Measurements from ENCODE around the gene AGPAT1. TPM values are rescaled to one million over a fixed set of nuclear protein-coding genes. Genes with fewer than 3 reads are reported as not detected.
A peak's percentile ranks its signal among the peaks of the same experiment; 100 is the strongest.

AGPAT1 gene
- total and polyA plus RNA-seq, 7 experiments from 2014 or later: 19.3 to 46.1 (median 29.7) TPM

DNA sequence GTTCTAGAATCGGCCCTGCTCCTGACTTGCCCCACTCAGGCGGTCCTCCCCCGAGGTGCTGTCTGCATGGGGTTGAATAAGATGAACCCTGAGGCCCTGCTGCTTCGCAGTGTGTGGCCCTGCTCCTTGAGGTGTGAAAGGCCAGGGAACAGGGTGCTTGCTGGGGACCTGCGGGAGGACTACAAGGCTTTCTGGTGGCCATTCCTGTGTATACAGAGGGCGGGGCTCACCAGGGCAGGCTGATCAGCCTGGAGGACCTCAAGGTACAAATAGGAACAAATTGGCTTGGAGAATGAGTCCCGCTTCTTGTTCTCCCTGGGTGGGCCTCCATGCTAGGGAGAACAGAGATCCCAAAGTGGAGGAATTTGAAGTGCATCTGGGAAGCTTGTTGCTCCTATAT lies 42.3 kb upstream of the AGPAT1 start:
- Mint-ChIP-seq H3K27me3 (peaks cover 0 to 8% (median 3%) of the 10 kb centered on the region in 5 donors), H3K27ac (no peak overlapping the region), H3K36me3 (no peaks in the 10 kb centered on the region), H3K9me3 (no peaks in the 10 kb centered on the region), H3K4me1 (peaks cover 5 to 19% (median 13%) of the 10 kb centered on the region in 7 donors), H3K4me3 (no peak overlapping the region)
- DNase-seq (no peak), ATAC-seq (no peak)
- CTCF ChIA-PET: no interaction called here
- Histone ChIP-seq H3K36me3 (ENCODE audit: control insufficient read depth in 2 of 3, insufficient read depth in 3 of 3, low read length in 3 of 3) (no peaks in the 10 kb centered on the region), H3K27me3 (ENCODE audit: control insufficient read depth in 2 of 2, insufficient read depth in 2 of 2, low read length in 2 of 2) (no peaks in the 10 kb centered on the region), H3K4me3 (ENCODE audit: low read length) (no peak overlapping the region), H3K9me3 (ENCODE audit: control insufficient read depth in 2 of 3, low read length in 3 of 3) (no peaks in the 10 kb centered on the region), H3K4me1 (ENCODE audit: control insufficient read depth in 2 of 2, insufficient read depth in 2 of 2, low read length in 2 of 2) (peaks cover 0 to 17% of the 10 kb centered on the region in 2 donors), H3K27ac (ENCODE audit: low read depth, low read length) (no peak overlapping the region)
- intact Hi-C loops (cut with micrococcal nuclease): no loop called here
- POLR2A ChIA-PET: interaction anchor here (0.7 kb wide), 1 partner anchor 630 kb away, joined by 3 read pairs; no protein-coding TSS in a partner anchor

GRCh38 chr6:32216998-32217397 lies 41.1 kb upstream of the AGPAT1 start:
- peaks cover 0 to 8% (median 3%) of the 10 kb centered on the region in 5 donors for H3K27me3 Mint-ChIP-seq
- ChIA-PET POLR2A (no interaction called here), CTCF (no interaction called here)
- Histone ChIP-seq H3K27me3 (ENCODE audit: control insufficient read depth in 2 of 2, insufficient read depth in 2 of 2, low read length in 2 of 2) (no peaks in the 10 kb centered on the region), H3K4me3 (ENCODE audit: low read length) (no peak overlapping the region), H3K4me1 (ENCODE audit: control insufficient read depth in 2 of 2, insufficient read depth in 2 of 2, low read length in 2 of 2) (peaks cover 0 to 7% of the 10 kb centered on the region in 2 donors), H3K27ac (ENCODE audit: low read depth, low read length) (no peak overlapping the region), H3K9me3 (ENCODE audit: control insufficient read depth in 2 of 3, low read length in 3 of 3) (no peaks in the 10 kb centered on the region), H3K36me3 (ENCODE audit: control insufficient read depth in 2 of 3, insufficient read depth in 3 of 3, low read length in 3 of 3) (no peaks in the 10 kb centered on the region)
- DNase-seq (no peak), ATAC-seq (no peak)
- no peaks in the 10 kb centered on the region for H3K36me3 Mint-ChIP-seq
- intact Hi-C loops (cut with micrococcal nuclease): no loop called here
- H3K27ac Mint-ChIP-seq: no peak overlapping the region
- H3K9me3 Mint-ChIP-seq: no peaks in the 10 kb centered on the region
- peaks cover 0 to 7% (median 1%) of the 10 kb centered on the region in 7 donors for H3K4me1 Mint-ChIP-seq
- H3K4me3 Mint-ChIP-seq: no peak overlapping the region

DNA sequence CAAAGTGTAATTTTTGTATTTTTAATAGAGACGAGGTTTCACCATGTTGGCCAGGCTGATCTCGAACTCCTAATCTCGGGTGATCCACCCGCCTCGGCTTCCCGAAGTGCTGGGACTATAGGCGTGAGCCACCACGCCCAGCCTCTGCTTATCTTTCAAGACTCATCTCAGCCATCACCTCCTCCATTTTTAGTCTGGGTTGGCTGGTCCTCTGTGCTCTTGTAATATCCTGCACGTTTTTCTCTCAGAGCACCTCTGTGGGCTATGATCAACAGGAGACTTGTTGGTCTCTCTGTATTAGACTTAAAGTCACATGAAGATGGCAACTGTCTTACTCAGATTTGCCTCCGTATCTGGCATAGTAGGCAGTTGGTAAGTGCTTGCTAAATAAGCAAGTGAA lies 40.4 kb upstream of the AGPAT1 start:
- Histone ChIP-seq H3K27me3 (ENCODE audit: control insufficient read depth in 2 of 2, insufficient read depth in 2 of 2, low read length in 2 of 2) (no peaks in the 10 kb centered on the region), H3K4me3 (ENCODE audit: low read length) (no peak overlapping the region), H3K36me3 (ENCODE audit: control insufficient read depth in 2 of 3, insufficient read depth in 3 of 3, low read length in 3 of 3) (no peaks in the 10 kb centered on the region), H3K9me3 (ENCODE audit: control insufficient read depth in 2 of 3, low read length in 3 of 3) (no peaks in the 10 kb centered on the region), H3K4me1 (ENCODE audit: control insufficient read depth in 2 of 2, insufficient read depth in 2 of 2, low read length in 2 of 2) (peaks cover 0 to under 1% of the 10 kb centered on the region in 2 donors), H3K27ac (ENCODE audit: low read depth, low read length) (no peak overlapping the region)
- Mint-ChIP-seq H3K4me1 (peaks cover 0 to 6% (median 0%) of the 10 kb centered on the region in 7 donors), H3K9me3 (no peaks in the 10 kb centered on the region), H3K4me3 (no peak overlapping the region), H3K36me3 (no peaks in the 10 kb centered on the region), H3K27me3 (peaks cover 0 to 8% (median 3%) of the 10 kb centered on the region in 5 donors), H3K27ac (no peak overlapping the region)
- intact Hi-C loops (cut with micrococcal nuclease): no loop called here
- ChIA-PET CTCF (no interaction called here), POLR2A (no interaction called here)
- DNase-seq: no peak
- ATAC-seq: no peak

GRCh38 chr6:32215617-32216016 lies 39.7 kb upstream of the AGPAT1 start:
- POLR2A ChIA-PET: no interaction called here
- H3K36me3 Mint-ChIP-seq: no peaks in the 10 kb centered on the region

DNA sequence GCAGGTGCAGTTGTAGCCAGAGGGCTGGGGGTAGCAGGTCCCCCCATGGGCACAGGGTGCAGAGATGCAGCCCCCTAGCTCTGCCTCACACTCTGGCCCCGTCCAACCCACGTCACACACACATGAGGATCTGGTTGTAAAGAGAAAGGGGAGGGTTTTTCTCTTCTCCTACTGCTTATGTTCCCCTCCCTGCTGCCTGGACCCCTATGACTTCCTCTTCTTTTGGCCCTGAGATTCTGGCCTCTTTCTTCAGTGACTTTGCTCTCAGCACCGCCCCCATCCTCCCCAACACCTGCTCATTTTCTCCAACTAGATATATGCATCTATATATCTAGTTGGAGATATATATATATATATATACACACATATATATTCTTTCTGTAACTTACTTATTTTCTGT lies 38.2 kb upstream of the AGPAT1 start:
- Mint-ChIP-seq H3K9me3 (no peaks in the 10 kb centered on the region), H3K4me1 (peaks cover 0 to 6% (median 0%) of the 10 kb centered on the region in 7 donors), H3K27me3 (peaks cover 0 to 9% (median 3%) of the 10 kb centered on the region in 5 donors), H3K27ac (peak overlapping the region in 2 of 9 donors; percentile 3 to 61), H3K36me3 (no peaks in the 10 kb centered on the region), H3K4me3 (no peak overlapping the region)
- Histone ChIP-seq H3K27me3 (ENCODE audit: control insufficient read depth in 2 of 2, insufficient read depth in 2 of 2, low read length in 2 of 2) (no peaks in the 10 kb centered on the region), H3K27ac (ENCODE audit: low read depth, low read length) (no peak overlapping the region), H3K4me3 (ENCODE audit: low read length) (no peak overlapping the region), H3K36me3 (ENCODE audit: control insufficient read depth in 2 of 3, insufficient read depth in 3 of 3, low read length in 3 of 3) (no peaks in the 10 kb centered on the region), H3K9me3 (ENCODE audit: control insufficient read depth in 2 of 3, low read length in 3 of 3) (no peaks in the 10 kb centered on the region), H3K4me1 (ENCODE audit: control insufficient read depth in 2 of 2, insufficient read depth in 2 of 2, low read length in 2 of 2) (no peaks in the 10 kb centered on the region)
- intact Hi-C loops (cut with micrococcal nuclease): no loop called here
- ChIA-PET CTCF (interaction anchor here (0.7 kb wide), 1 partner anchor 185 kb away, joined by 4 read pairs; no protein-coding TSS in a partner anchor), POLR2A (interaction anchor here (1.0 kb wide), 1 partner anchor 19 kb away, joined by 3 read pairs; no protein-coding TSS in a partner anchor)
- DNase-seq (no peak), ATAC-seq (no peak)

More at GRCh38 chr6:32215617-32216016, 39.7 kb upstream of the AGPAT1 start:
- H3K27ac ChIP-seq (ENCODE audit: low read depth, low read length): no peak overlapping the region
- intact Hi-C loops (cut with micrococcal nuclease): no loop called here
- H3K9me3 Mint-ChIP-seq: no peaks in the 10 kb centered on the region
- no peak overlapping the region for H3K4me3 ChIP-seq (ENCODE audit: low read length)
- no peaks in the 10 kb centered on the region for H3K27me3 ChIP-seq (ENCODE audit: control insufficient read depth in 2 of 2, insufficient read depth in 2 of 2, low read length in 2 of 2)
- no peak for DNase-seq
- peaks cover 0 to 6% (median 0%) of the 10 kb centered on the region in 7 donors for H3K4me1 Mint-ChIP-seq
- no peaks in the 10 kb centered on the region for H3K9me3 ChIP-seq (ENCODE audit: control insufficient read depth in 2 of 3, low read length in 3 of 3)
- no peaks in the 10 kb centered on the region for H3K36me3 ChIP-seq (ENCODE audit: control insufficient read depth in 2 of 3, insufficient read depth in 3 of 3, low read length in 3 of 3)
- CTCF ChIA-PET: interaction anchor here (0.6 kb wide), 1 partner anchor 1516 kb away, joined by 3 read pairs; no protein-coding TSS in a partner anchor
- peaks cover 0 to 8% (median 3%) of the 10 kb centered on the region in 5 donors for H3K27me3 Mint-ChIP-seq
- no peak for ATAC-seq
- H3K27ac Mint-ChIP-seq: peak overlapping the region in 1 of 9 donors; percentile 46
- no peak overlapping the region for H3K4me3 Mint-ChIP-seq
- no peaks in the 10 kb centered on the region for H3K4me1 ChIP-seq (ENCODE audit: control insufficient read depth in 2 of 2, insufficient read depth in 2 of 2, low read length in 2 of 2)

DNA sequence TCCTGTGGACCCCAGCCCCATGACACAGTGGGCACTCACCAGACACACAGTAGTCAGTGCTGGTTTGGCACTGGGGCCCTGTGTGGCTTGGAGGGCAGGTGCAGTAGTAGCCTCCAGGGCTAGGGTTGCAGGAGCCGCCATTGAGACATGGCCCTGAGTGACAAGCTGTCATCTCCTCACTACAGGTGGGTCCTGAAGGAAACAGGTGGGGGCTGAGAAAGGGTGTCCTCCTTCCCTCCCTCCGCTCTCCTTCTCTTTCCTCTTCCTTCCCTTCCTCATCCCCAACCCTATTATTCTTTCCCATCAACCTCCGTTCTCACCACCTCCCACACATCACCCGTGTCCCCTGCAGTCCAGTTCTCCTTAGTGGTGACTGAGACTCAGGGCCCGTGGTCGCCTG lies 37.8 kb upstream of the AGPAT1 start:
- DNase-seq (no peak), ATAC-seq (no peak)
- no peaks in the 10 kb centered on the region for H3K36me3 Mint-ChIP-seq
- ChIA-PET POLR2A (interaction anchor here (1.0 kb wide), 1 partner anchor 18 kb away, joined by 3 read pairs; no protein-coding TSS in a partner anchor), CTCF (no interaction called here)
- no peaks in the 10 kb centered on the region for H3K27me3 ChIP-seq (ENCODE audit: control insufficient read depth in 2 of 2, insufficient read depth in 2 of 2, low read length in 2 of 2)
- H3K9me3 ChIP-seq (ENCODE audit: control insufficient read depth in 2 of 3, low read length in 3 of 3): no peaks in the 10 kb centered on the region
- H3K4me1 ChIP-seq (ENCODE audit: control insufficient read depth in 2 of 2, insufficient read depth in 2 of 2, low read length in 2 of 2): no peaks in the 10 kb centered on the region
- no peaks in the 10 kb centered on the region for H3K36me3 ChIP-seq (ENCODE audit: control insufficient read depth in 2 of 3, insufficient read depth in 3 of 3, low read length in 3 of 3)
- H3K4me1 Mint-ChIP-seq: peaks cover 0 to 6% (median 0%) of the 10 kb centered on the region in 7 donors
- H3K4me3 Mint-ChIP-seq: no peak overlapping the region
- H3K27me3 Mint-ChIP-seq: peaks cover 0 to 8% (median 3%) of the 10 kb centered on the region in 5 donors
- intact Hi-C loops (cut with micrococcal nuclease): no loop called here
- no peak overlapping the region for H3K27ac ChIP-seq (ENCODE audit: low read depth, low read length)
- no peak overlapping the region for H3K4me3 ChIP-seq (ENCODE audit: low read length)
- H3K9me3 Mint-ChIP-seq: no peaks in the 10 kb centered on the region
- peak overlapping the region in 2 of 9 donors; percentile 3 to 65 for H3K27ac Mint-ChIP-seq

All from naive thymus-derived CD4-positive, alpha-beta T cell (primary cell).